GM19240 (cell line): ENCODE data around the gene BAZ2A.
"Not testable (repeated sequence)": the region's sequence is repeated elsewhere in the genome, so short reads cannot be mapped to it uniquely, and the experiment has no call there.

ENCODE experiments used
- DNase-seq: peaks from one replicate; pipeline ENCODE4 v3.0.0; 2011; ENCODE audit warnings: low spot score; ENCODE audit not compliant: insufficient read length

Gene BAZ2A

GRCh38 chr12:56630180-56630632, at the start of gene BAZ2A:
Gene BAZ2A (minus strand): TSS chr12:56630326. CDS start chr12:56617530, 12,796 bp downstream.
- peak; percentile 80 for DNase-seq

- no peak for DNase-seq
Observed at GRCh38 chr12:56678852-56679251, 48.7 kb upstream of the BAZ2A start.

- DNase-seq = no peak
Observed at GRCh38 chr12:56677680-56678079, 47.6 kb upstream of the BAZ2A start.

DNA sequence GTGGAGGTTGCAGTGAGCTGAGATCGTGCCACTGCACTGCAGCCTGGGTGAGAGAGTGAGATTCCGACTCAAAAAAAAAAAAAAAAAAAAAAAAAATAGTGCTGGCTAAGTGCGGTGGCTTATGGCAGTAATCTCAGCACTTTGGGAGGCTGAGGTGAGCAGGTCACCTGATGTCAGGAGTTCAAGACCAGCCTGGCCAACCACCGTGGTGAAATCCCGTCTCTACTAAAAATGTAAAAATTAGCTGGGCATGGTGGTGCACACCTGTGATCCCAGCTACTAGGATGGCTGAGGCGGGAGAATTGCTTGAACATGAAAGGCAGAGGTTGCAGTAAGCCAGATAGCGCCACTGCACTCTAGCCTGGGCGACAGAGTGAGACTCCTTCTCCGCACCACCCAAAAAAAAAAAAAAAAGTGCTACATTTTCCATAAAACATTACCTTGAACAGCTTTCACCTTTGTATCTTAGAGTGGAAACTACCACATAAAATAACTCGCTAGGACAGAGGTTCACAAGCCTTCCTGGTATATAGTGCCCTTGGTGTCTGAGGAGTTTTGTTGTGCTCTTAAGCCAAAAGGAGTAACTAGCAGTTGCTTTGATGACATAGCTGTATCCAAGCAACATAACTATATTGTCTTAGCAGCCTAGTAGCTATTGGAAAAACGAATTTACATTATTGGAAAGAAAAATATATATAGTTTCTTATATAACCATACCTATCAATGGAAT, 46.9 kb upstream of the BAZ2A start:
- DNase-seq = no peak

DNA sequence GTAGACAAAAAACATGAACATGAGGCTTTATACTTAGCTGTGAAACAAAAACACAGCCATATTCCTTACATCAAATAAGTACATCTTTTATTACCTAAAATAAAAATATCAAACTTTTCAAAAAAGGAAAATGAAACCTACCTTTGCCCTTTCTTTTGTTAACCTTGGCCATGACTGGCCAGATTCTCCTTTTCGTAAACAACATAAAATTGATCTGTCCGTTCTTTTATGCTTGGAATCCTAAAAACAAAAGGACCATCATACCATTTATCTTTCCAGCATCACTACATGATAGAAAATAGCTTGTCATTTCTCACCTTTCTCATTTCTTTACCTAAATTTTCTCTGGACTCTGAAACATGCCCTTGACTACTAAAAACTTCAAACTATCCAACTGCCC, 41.5 kb upstream of the BAZ2A start:
- DNase-seq = no peak

- no peak for DNase-seq
Observed at GRCh38 chr12:56670836-56671235, 40.7 kb upstream of the BAZ2A start.

GRCh38 chr12:56668197-56668457, 38.0 kb upstream of the BAZ2A start:
- DNase-seq = no peak

DNA sequence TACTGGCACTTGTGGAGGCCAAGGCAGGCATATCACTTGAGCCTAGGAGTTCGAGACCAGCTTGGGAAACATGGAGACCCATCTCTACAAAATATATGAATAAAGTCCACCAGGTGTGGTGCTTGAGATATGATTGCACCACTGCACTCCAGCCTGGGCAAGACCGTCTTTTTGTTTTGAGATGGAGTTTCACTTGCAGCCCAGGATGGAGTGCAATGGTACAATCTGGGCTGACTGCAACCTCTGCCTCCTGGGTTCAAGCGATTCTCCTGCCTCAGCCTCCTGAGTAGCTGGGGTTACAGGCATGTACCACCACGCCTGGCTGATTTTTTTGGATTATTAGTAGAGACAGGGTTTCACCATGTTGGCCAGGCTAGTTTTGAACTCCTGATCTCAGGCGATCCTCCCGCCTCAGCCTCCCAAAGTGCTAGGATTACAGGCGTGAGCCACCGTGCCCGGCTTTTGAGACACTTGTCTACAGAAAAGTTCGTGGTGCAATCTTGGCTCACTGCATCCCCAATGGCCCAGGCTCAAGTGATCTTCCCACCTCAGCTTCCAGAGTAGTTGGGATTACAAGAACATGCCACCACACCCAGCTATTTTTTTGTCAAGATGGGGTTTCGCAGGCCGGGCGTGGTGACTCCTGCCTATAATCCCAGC, 32.0 kb upstream of the BAZ2A start:
- DNase-seq = no peak

DNA sequence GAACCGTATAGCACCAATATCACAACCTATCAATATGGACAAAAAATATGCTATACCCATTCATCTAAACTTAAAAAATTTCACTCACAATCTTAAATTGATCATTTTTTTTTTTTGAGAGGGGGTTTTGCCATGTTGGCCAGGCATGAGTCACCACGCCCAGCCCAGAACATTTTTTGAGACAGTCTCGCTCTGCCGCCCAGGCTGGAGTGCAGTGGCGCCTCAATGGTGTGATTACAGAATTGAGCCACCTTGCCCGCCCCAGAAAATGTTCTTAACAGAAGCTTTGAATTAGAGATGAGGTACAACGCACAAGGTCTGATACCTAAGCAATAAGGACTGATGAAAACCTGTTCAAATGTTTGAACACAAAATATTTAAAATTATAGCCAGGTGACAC, 31.4 kb upstream of the BAZ2A start:
- no peak for DNase-seq

DNA sequence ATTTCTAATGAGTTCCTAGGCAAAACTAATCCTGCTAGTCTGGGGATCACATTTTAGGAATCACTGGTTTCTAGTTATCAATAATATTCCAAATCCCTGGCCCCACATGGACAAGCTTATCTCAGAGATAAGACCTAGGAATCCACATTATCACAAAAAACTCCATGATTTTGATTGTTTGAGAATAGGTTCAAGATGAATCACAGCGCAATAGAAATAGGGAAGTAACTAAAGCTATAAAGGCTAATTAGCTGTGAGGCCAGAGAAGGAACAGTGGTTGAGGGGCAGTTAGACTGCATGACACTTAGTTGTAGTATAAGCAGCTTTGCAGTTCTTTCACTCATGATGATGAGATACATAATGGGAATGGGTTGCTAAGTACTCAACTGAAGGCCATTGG, 28.8 kb upstream of the BAZ2A start:
- DNase-seq = no peak

GRCh38 chr12:56657416-56658379, 27.6 kb upstream of the BAZ2A start:
- no peak for DNase-seq

GRCh38 chr12:56653781-56654180, 23.7 kb upstream of the BAZ2A start:
- not testable (repeated sequence) for DNase-seq

DNA sequence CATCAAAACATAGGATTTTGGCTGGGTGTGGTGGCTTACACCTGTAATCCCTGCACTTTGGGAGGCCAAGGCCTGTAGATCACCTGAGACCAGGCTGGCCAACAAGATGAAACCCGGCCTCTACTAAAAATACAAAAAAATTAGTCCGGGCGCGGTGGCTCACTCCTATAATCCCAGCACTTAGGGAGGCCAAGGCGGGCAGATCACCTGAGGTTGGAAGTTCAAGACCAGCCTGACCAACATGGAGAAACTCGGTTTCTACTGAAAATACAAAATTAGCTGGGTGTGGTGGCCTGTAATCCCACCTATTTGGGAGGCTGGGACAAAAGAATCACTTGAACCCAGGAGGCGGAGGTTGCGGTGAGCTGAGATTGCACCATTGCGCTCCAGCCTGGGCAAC, 17.9 kb upstream of the BAZ2A start:
- not testable (repeated sequence) for DNase-seq

DNA sequence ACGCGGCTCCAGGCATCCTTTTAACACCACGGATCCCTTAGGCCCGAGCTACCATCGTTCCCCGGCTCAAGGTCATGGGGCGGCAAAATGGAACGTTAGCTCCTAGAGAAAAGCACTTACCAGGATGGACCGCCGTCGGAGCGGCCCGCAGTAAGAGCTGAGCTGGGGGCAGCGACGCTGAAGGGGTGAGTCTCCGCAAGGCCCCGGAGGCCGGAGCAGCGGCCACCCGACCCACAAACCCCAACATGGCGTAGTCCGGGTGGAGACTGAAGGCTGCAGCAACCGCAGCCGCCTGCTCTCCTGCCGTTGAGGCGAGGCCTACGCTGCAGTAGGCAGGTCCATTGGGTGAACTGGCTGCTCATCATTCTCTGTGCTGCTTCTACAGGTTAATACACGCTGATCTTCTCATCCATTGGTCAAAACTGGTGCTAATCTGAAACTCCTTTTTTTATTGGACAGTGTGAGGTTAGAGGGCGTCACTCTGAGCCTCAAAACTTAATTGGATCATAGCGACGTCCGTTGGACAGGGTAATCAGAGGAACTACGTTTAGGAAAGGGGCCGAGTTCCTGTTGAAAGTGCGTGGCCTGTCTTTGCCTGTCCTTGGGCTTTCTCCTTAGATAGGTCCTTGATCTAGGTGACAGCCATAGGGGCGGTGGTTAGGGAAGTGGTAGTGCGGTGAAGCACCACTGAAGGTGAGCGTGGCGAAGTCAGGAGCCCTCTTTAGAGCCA, 15.8 kb upstream of the BAZ2A start, which contains the start of gene ATP5F1B:
ATP5F1B (minus strand) TSS at position 268 of the 730 bp plus-strand sequence; CDS start at position 247, 21 bp downstream.
- DNase-seq = peak; percentile 91

DNA sequence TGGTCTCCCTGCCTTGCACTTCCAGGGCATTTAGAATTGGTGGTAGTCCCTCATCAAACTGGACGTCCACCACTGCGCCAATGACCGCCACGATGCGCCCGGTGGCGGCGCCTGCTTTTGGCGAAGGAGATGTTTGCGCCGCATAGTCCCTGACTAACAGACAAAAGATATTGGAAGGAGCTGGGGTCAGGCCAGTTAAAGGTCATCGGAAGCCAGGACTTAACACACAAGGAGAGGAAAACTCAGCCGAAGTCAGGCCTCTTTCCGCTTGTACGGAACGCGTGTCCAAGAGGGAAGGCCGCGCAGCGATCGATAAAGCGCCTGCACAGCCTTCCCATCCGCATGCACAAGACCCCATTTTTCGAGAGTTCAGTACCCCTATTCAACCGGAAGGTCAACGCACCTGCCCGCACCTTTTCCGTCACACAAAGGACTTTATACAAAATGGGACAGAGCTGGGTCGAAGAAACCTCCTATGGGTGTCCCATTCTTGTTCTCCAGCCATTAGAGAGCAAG, 15.1 kb upstream of the BAZ2A start:
- no peak for DNase-seq

DNA sequence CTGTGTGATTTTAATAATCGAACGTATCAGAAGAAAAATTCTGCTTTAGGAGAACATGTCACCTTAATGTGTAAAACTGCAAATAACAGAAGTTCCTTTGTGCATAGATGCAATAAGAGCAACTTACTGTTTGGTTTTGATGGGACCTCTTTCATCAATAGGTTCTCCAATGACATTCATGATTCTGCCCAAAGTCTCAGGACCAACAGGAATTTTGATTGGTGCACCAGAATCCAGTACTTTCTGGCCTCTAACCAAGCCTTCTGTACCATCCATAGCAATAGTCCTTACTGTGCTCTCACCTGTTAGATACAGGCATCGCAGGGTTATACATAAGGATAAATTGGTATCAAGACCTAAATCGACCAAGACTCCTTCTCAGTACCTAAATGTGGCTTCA, 14.5 kb upstream of the BAZ2A start:
- DNase-seq = no peak

- DNase-seq = no peak
Observed at GRCh38 chr12:56641219-56641618, 11.1 kb upstream of the BAZ2A start.

- DNase-seq = no peak
Observed at GRCh38 chr12:56637621-56638020, 7.5 kb upstream of the BAZ2A start.

GRCh38 chr12:56636675-56637540, 6.8 kb upstream of the BAZ2A start:
- DNase-seq = peak; percentile 85
